ENCODE results near the gene WNT2B. TPM values are rescaled to one million over a fixed set of nuclear protein-coding genes. Genes with fewer than 3 reads are reported as not detected.
A peak's percentile ranks its signal among the peaks of the same experiment; 100 is the strongest.

The WNT2B gene
- total and polyA plus RNA-seq, 11 donors, result 0.71 to 16.2 (median 2.0) TPM

GRCh38 chr1:112529301-112529700 is 20.5 kb downstream of the WNT2B start:
- Histone ChIP-seq H3K27me3 (no peaks in the 10 kb centered on the region), H3K9me3 (no peaks in the 10 kb centered on the region), H3K4me1 (peaks cover 0 to 38% (median 6%) of the 10 kb centered on the region in 12 donors), H3K4me3 (no peak overlapping the region), H3K27ac (no peak overlapping the region), H3K36me3 (peaks cover 0 to 50% (median 26%) of the 10 kb centered on the region in 9 donors)
- intact Hi-C loops (cut with DNase I), result no loop called here
- ATAC-seq (no peak), DNase-seq (no peak)
- TF ChIP-seq CTCF (IDR thresholded peaks at IDR 0.05), result no peak

- DNase-seq (no peak), ATAC-seq (peak in 3 of 4 donors; percentile 40 to 69 (median 51))
- Histone ChIP-seq H3K4me1 (peaks cover 0 to 28% (median 0%) of the 10 kb centered on the region in 12 donors), H3K36me3 (peaks cover 0 to 38% (median 13%) of the 10 kb centered on the region in 9 donors), H3K4me3 (no peak overlapping the region), H3K27ac (peak overlapping the region in 6 of 12 donors; percentile 7 to 52 (median 40)), H3K27me3 (no peaks in the 10 kb centered on the region), H3K9me3 (no peaks in the 10 kb centered on the region)
- intact Hi-C loops (cut with DNase I), result no loop called here
- TF ChIP-seq CTCF (IDR thresholded peaks at IDR 0.05), result no peak
- no peak for TF ChIP-seq POLR2A (IDR thresholded peaks at IDR 0.05)
These were observed 22.1 kb downstream of the WNT2B start for GRCh38 chr1:112530832-112531231.

GRCh38 chr1:112532064-112532463 is 23.3 kb downstream of the WNT2B start:
- Histone ChIP-seq H3K27me3 (no peaks in the 10 kb centered on the region), H3K4me1 (peaks cover 0 to 32% (median 0%) of the 10 kb centered on the region in 12 donors), H3K4me3 (no peak overlapping the region), H3K27ac (peak overlapping the region in 8 of 12 donors; percentile 2 to 52 (median 22)), H3K36me3 (peaks cover 0 to 31% (median 6%) of the 10 kb centered on the region in 9 donors), H3K9me3 (no peaks in the 10 kb centered on the region)
- no peak for TF ChIP-seq POLR2A (IDR thresholded peaks at IDR 0.05)
- TF ChIP-seq CTCF (IDR thresholded peaks at IDR 0.05), result no peak
- 60 to 73% (median 64%) methylated on average over 4 of the region's 4 CpGs for WGBS, 4 donors
- DNase-seq (no peak), ATAC-seq (peak; percentile 70 to 90 (median 76))
- intact Hi-C loops (cut with DNase I), result no loop called here

GRCh38 chr1:112533029-112533428 is 24.3 kb downstream of the WNT2B start:
- 92 to 95% (median 94%) methylated on average over 6 of the region's 6 CpGs for WGBS, 4 donors
- peak overlapping the region in 1 of 12 donors; percentile 3 for H3K27ac ChIP-seq
- no peak for TF ChIP-seq POLR2A (IDR thresholded peaks at IDR 0.05)
- no peak for TF ChIP-seq CTCF (IDR thresholded peaks at IDR 0.05)
- H3K36me3 ChIP-seq, result peaks cover 0 to 21% (median 2%) of the 10 kb centered on the region in 9 donors
- no peaks in the 10 kb centered on the region for H3K27me3 ChIP-seq
- H3K9me3 ChIP-seq, result no peaks in the 10 kb centered on the region
- peaks cover 0 to 40% (median 0%) of the 10 kb centered on the region in 12 donors for H3K4me1 ChIP-seq
- intact Hi-C loops (cut with DNase I), result no loop called here
- H3K4me3 ChIP-seq, result no peak overlapping the region
- DNase-seq (no peak), ATAC-seq (no peak)

Data from heart left ventricle (tissue), 16 donors.